Gastroesophageal sphincter (tissue), 4 donors: Measurements from ENCODE around the gene SEC14L2. TPM values are rescaled to one million over a fixed set of nuclear protein-coding genes. Genes with fewer than 3 reads are reported as not detected.

Experiments
- ATAC-seq: fragments of 150-250 bp; one replicate; pipeline ENCODE4 v1.9.1; 2016; ENCODE audit warnings: mild to moderate bottlenecking, moderate library complexity
- H3K27ac ChIP-seq, 4 donors: fragments of 200-600 bp; sonication (generic) in 3 of 4; 1 replicate in 3 of 4; 2 replicates in 1 of 4; pipeline ENCODE4 v1.5.1; 2016 to 2019
- H3K27me3 ChIP-seq: fragments of 200-600 bp; sonication (generic); one replicate; pipeline ENCODE4 v1.5.1; 2019
- H3K36me3 ChIP-seq, 2 donors: fragments of 200-600 bp; sonication (generic); one replicate each; pipeline ENCODE4 v1.5.1; 2019; ENCODE audit warnings: control low read depth in 1 of 2
- H3K4me1 ChIP-seq, 3 donors: fragments of 200-600 bp; sonication (generic); 1 replicate in 2 of 3; 2 replicates in 1 of 3; pipeline ENCODE4 v1.5.1; 2016 to 2019; ENCODE audit warnings: control low read depth in 2 of 3
- H3K4me3 ChIP-seq, 2 donors: fragments of 200-600 bp; sonication (generic); one replicate each; pipeline ENCODE4 v1.5.1; 2019; ENCODE audit warnings: mild to moderate bottlenecking in 1 of 2, moderate library complexity in 1 of 2
- H3K9me3 ChIP-seq, 3 donors: fragments of 200-600 bp; sonication (generic); one replicate each; pipeline ENCODE4 v1.5.1; 2017 to 2019; ENCODE audit warnings: control low read depth in 2 of 3
- CTCF ChIP-seq, 4 experiments: fragments of 200-600 bp in 2 of 4; fragments of 450-650 bp in 2 of 4; sonication (generic) in 1 of 4; IDR thresholded peaks; one replicate each; pipeline ENCODE4 v1.5.1; 2017 to 2019; ENCODE audit warnings: antibody characterized with exemption in 4 of 4, mild to moderate bottlenecking in 2 of 4, moderate library complexity in 2 of 4
- EP300 ChIP-seq: sonication (generic); formaldehyde crosslinking; IDR thresholded peaks from one replicate; pipeline ENCODE4 v1.6.1; 2017; ENCODE audit warnings: antibody characterized with exemption, mild to moderate bottlenecking
- POLR2A ChIP-seq, 2 donors: fragments of 450-650 bp; IDR thresholded peaks; one replicate each; pipeline ENCODE4 v1.6.1; 2017; ENCODE audit warnings: antibody characterized with exemption in 2 of 2, mild to moderate bottlenecking in 2 of 2, moderate library complexity in 1 of 2
- POLR2AphosphoS5 ChIP-seq: sonication (generic); formaldehyde crosslinking; IDR thresholded peaks from one replicate; pipeline ENCODE4 v1.6.1; 2017; ENCODE audit warnings: antibody characterized with exemption
- WGBS, 2 donors: methylation state at CpG; one replicate each; pipeline ENCODE4 v1.1.5; 2018; ENCODE audit warnings: low coverage in 1 of 2; 5-methylcytosine and 5-hydroxymethylcytosine counted together
- total RNA-seq, 4 donors: library from RNA; depleted of rRNA; stranded (reverse); fragments of >200 nt; gene quantifications; one replicate each; pipeline ENCODE4 v1.1.0, GENCODE V29; 2016

The SEC14L2 gene
- total RNA-seq, 4 donors from 2014 or later = 8.1 to 27.2 (median 15.8) TPM

- H3K4me1 ChIP-seq = no peaks in the 10 kb centered on the region
- H3K9me3 ChIP-seq = no peaks in the 10 kb centered on the region
- H3K4me3 ChIP-seq = no peak overlapping the region
- no peaks in the 10 kb centered on the region for H3K36me3 ChIP-seq
- no peaks in the 10 kb centered on the region for H3K27me3 ChIP-seq
- TF ChIP-seq POLR2AphosphoS5 (no peak), EP300 (no peak), CTCF (IDR thresholded peaks at IDR 0.05) (no peak), POLR2A (IDR thresholded peaks at IDR 0.05) (no peak)
- no peak for ATAC-seq
- WGBS, 2 donors = 100% methylated on average over 1 of the region's 4 CpGs; no CpG with 5 or more reads in 1 of the 2 donors
- no peak overlapping the region for H3K27ac ChIP-seq
Measured at GRCh38 chr22:30432096-30432495, 35.3 kb downstream of the SEC14L2 start.

GRCh38 chr22:30432520-30432919, 35.7 kb downstream of the SEC14L2 start:
- Histone ChIP-seq H3K27me3 (no peaks in the 10 kb centered on the region), H3K36me3 (no peaks in the 10 kb centered on the region), H3K4me1 (no peaks in the 10 kb centered on the region), H3K27ac (no peak overlapping the region), H3K4me3 (no peak overlapping the region), H3K9me3 (no peaks in the 10 kb centered on the region)
- TF ChIP-seq POLR2AphosphoS5 (no peak), EP300 (no peak), CTCF (IDR thresholded peaks at IDR 0.05) (no peak), POLR2A (IDR thresholded peaks at IDR 0.05) (no peak)
- 20% methylated on average over 1 of the region's 2 CpGs; no CpG with 5 or more reads in 1 of the 2 donors for WGBS, 2 donors
- no peak for ATAC-seq

- no peaks in the 10 kb centered on the region for H3K4me1 ChIP-seq
- H3K9me3 ChIP-seq = no peaks in the 10 kb centered on the region
- no peaks in the 10 kb centered on the region for H3K36me3 ChIP-seq
- H3K27ac ChIP-seq = no peak overlapping the region
- 93% methylated on average over 3 of the region's 3 CpGs; no CpG with 5 or more reads in 1 of the 2 donors for WGBS, 2 donors
- TF ChIP-seq EP300 (no peak), POLR2A (IDR thresholded peaks at IDR 0.05) (no peak), POLR2AphosphoS5 (no peak), CTCF (IDR thresholded peaks at IDR 0.05) (no peak)
- ATAC-seq = no peak
- no peak overlapping the region for H3K4me3 ChIP-seq
- peaks cover under 1% of the 10 kb centered on the region for H3K27me3 ChIP-seq
Measured at GRCh38 chr22:30433227-30433626, 36.4 kb downstream of the SEC14L2 start.

GRCh38 chr22:30433773-30434172, 37.0 kb downstream of the SEC14L2 start:
- Histone ChIP-seq H3K27me3 (peaks cover 6% of the 10 kb centered on the region), H3K9me3 (no peaks in the 10 kb centered on the region), H3K27ac (no peak overlapping the region), H3K4me1 (no peaks in the 10 kb centered on the region), H3K4me3 (no peak overlapping the region), H3K36me3 (no peaks in the 10 kb centered on the region)
- no peak for ATAC-seq
- no peak for TF ChIP-seq POLR2AphosphoS5
- TF ChIP-seq EP300 = no peak
- TF ChIP-seq POLR2A (IDR thresholded peaks at IDR 0.05) = no peak
- no peak for TF ChIP-seq CTCF (IDR thresholded peaks at IDR 0.05)
- WGBS, 2 donors = no CpG with 5 or more reads among the region's 1 CpG

GRCh38 chr22:30434843-30435242, 38.0 kb downstream of the SEC14L2 start:
- H3K36me3 ChIP-seq = no peaks in the 10 kb centered on the region
- H3K27me3 ChIP-seq = peaks cover 17% of the 10 kb centered on the region
- no peaks in the 10 kb centered on the region for H3K9me3 ChIP-seq
- H3K27ac ChIP-seq = no peak overlapping the region
- ATAC-seq = no peak
- H3K4me3 ChIP-seq = no peak overlapping the region
- H3K4me1 ChIP-seq = no peaks in the 10 kb centered on the region
- TF ChIP-seq CTCF (IDR thresholded peaks at IDR 0.05) (no peak), POLR2A (IDR thresholded peaks at IDR 0.05) (no peak), EP300 (no peak), POLR2AphosphoS5 (no peak)
- 57 to 80% methylated on average over 1 of the region's 1 CpG for WGBS, 2 donors
